HG03196 (cell line): Measurements from ENCODE around the gene FBLN2.

Experiments used
- ATAC-seq: cut with Tn5 transposase; IDR thresholded peaks from one replicate; pipeline ENCODE4 v1.9.1; 2021; ENCODE audit not compliant: unreplicated experiment

FBLN2 gene

GRCh38 chr3:13596426-13597205 lies 47.7 kb downstream of the FBLN2 start:
- ATAC-seq: no peak

- ATAC-seq: no peak
Measured at GRCh38 chr3:13597661-13598060, 48.7 kb downstream of the FBLN2 start.

GRCh38 chr3:13598201-13598600 lies 49.3 kb downstream of the FBLN2 start:
- no peak for ATAC-seq

- no peak for ATAC-seq
Measured at GRCh38 chr3:13598926-13599886, 50.3 kb downstream of the FBLN2 start.

GRCh38 chr3:13599887-13600450 lies 51.0 kb downstream of the FBLN2 start:
- ATAC-seq: no peak

- ATAC-seq: no peak
Measured at GRCh38 chr3:13600950-13601691, 52.2 kb downstream of the FBLN2 start.

- ATAC-seq: no peak
Measured at GRCh38 chr3:13601692-13602080, 52.8 kb downstream of the FBLN2 start.

GRCh38 chr3:13605555-13605954 lies 56.6 kb downstream of the FBLN2 start:
- ATAC-seq: no peak

- no peak for ATAC-seq
Measured at GRCh38 chr3:13607821-13608597, 59.1 kb downstream of the FBLN2 start.

- ATAC-seq: no peak
Measured at GRCh38 chr3:13608969-13609725, 60.2 kb downstream of the FBLN2 start.

GRCh38 chr3:13610006-13610570 lies 61.2 kb downstream of the FBLN2 start:
- ATAC-seq: no peak

- ATAC-seq: no peak
Measured at GRCh38 chr3:13611221-13611620, 62.3 kb downstream of the FBLN2 start.

- ATAC-seq: no peak
Measured at GRCh38 chr3:13612829-13613228, 63.9 kb downstream of the FBLN2 start.

- no peak for ATAC-seq
Measured at GRCh38 chr3:13613343-13614190, 64.6 kb downstream of the FBLN2 start.

GRCh38 chr3:13614607-13615006 lies 65.7 kb downstream of the FBLN2 start:
- ATAC-seq: no peak

GRCh38 chr3:13615019-13615528 lies 66.1 kb downstream of the FBLN2 start:
- no peak for ATAC-seq

- no peak for ATAC-seq
Measured at GRCh38 chr3:13616359-13616758, 67.4 kb downstream of the FBLN2 start.
